HG03103 (cell line): Measurements from ENCODE around the gene AASDH.

ENCODE experiments used
- ATAC-seq: cut with Tn5 transposase; IDR thresholded peaks from one replicate; pipeline ENCODE4 v1.9.1; 2021; ENCODE audit warnings: low read depth; ENCODE audit not compliant: unreplicated experiment

Gene AASDH

DNA sequence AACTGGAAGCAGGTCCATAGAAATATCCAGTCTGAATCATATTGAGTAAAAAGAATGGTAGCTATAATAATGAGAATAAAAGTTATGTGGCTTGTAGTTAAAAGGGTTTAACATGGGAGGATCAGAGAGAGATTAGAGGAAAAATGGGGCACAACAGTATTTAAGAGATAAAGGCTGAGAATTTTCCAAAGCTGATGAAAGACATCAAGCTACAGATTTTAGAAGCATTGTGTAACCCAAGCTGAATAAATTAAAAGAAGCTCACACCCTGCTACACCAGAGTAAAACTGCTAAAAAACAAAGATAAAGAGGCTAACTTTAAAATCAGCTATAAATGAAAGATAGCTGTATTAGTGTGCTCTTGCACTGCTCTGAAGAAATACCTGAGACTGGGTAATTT, 94.2 kb downstream of the AASDH start:
- no peak for ATAC-seq

GRCh38 chr4:56289934-56290333, 97.4 kb downstream of the AASDH start:
- no peak for ATAC-seq

GRCh38 chr4:56288663-56289062, 98.6 kb downstream of the AASDH start:
- ATAC-seq = no peak
